OCI-LY7 (cell line): ENCODE measurements around the gene HPCAL4. TPM values are rescaled to one million over a fixed set of nuclear protein-coding genes. Genes with fewer than 3 reads are reported as not detected.

Source experiments
- BruUV-seq: library from RNA; stranded (reverse); fragments of 400-500 nt; replicated peaks from 2 replicates; lab custom pipeline; 2021; lab: Mats Ljungman, UMichigan
- CTCF ChIA-PET: fragments of 300-600 bp; sonication (Branson Sonifier 250); formaldehyde crosslinking; loops from one replicate; lab custom pipeline; 2022; ENCODE audit warnings: antibody characterized with exemption; ENCODE audit not compliant: unreplicated experiment; lab: Charles Lee
- POLR2A ChIA-PET: fragments of 300-600 bp; sonication (Branson Sonifier 250); formaldehyde crosslinking; loops from one replicate; lab custom pipeline; 2022; ENCODE audit warnings: antibody characterized with exemption; lab: Charles Lee
- DNase-seq: peaks from one replicate; pipeline ENCODE4 v3.0.0-alpha.2; 2015; ENCODE audit warnings: low spot score
- H2AFZ ChIP-seq: fragments of 200-600 bp; sonication (generic), shearing (Covaris generic); 2 replicates; pipeline ENCODE4 v1.6.1; 2014; ENCODE audit warnings: mild to moderate bottlenecking, antibody characterized with exemption, low read length, moderate library complexity
- H3K27ac ChIP-seq: fragments of 200-600 bp; sonication (generic); 2 replicates; pipeline ENCODE4 v1.5.1; 2014; ENCODE audit warnings: mixed run types, low read depth, mild to moderate bottlenecking, moderate library complexity, low read length, inconsistent platforms; ENCODE audit not compliant: poor library complexity, severe bottlenecking
- H3K36me3 ChIP-seq: fragments of 200-600 bp; sonication (generic); 2 replicates; pipeline ENCODE4 v1.6.1; 2014; ENCODE audit warnings: mild to moderate bottlenecking, antibody characterized with exemption, low read length, moderate library complexity, mixed read lengths; ENCODE audit not compliant: insufficient read depth
- H3K4me1 ChIP-seq: fragments of 200-600 bp; sonication (generic); 2 replicates; pipeline ENCODE4 v1.5.1; 2014; ENCODE audit warnings: mild to moderate bottlenecking, low read length; ENCODE audit not compliant: insufficient read depth, poor library complexity, severe bottlenecking
- H3K4me2 ChIP-seq: fragments of 200-600 bp; sonication (generic); 2 replicates; pipeline ENCODE4 v1.6.1; 2014; ENCODE audit warnings: mild to moderate bottlenecking, low read length
- H3K4me3 ChIP-seq: fragments of 200-600 bp; sonication (generic); 2 replicates; pipeline ENCODE4 v1.5.1; 2014; ENCODE audit warnings: mild to moderate bottlenecking, low read depth, low read length; ENCODE audit not compliant: poor library complexity, severe bottlenecking
- H3K79me2 ChIP-seq: fragments of 200-600 bp; sonication (generic); 2 replicates; pipeline ENCODE4 v1.6.1; 2016; ENCODE audit warnings: low read depth, mild to moderate bottlenecking, low read length, moderate library complexity, mixed read lengths; ENCODE audit not compliant: insufficient read depth
- H3K9me2 ChIP-seq: fragments of 200-600 bp; sonication (generic); 2 replicates; pipeline ENCODE4 v1.6.1; 2016; ENCODE audit warnings: mild to moderate bottlenecking, low read length, mixed read lengths; ENCODE audit not compliant: insufficient read depth
- H3K9me3 ChIP-seq: fragments of 200-600 bp; sonication (generic); 2 replicates; pipeline ENCODE4 v1.6.1; 2014; ENCODE audit warnings: mild to moderate bottlenecking, mixed run types, low read length, mixed read lengths
- H4K20me1 ChIP-seq: fragments of 200-600 bp; sonication (generic); 2 replicates; pipeline ENCODE4 v1.6.1; 2014; ENCODE audit warnings: mild to moderate bottlenecking, antibody characterized with exemption, low read length, moderate library complexity, mixed read lengths; ENCODE audit not compliant: insufficient read depth
- EZH2phosphoT487 ChIP-seq: fragments of 200-600 bp; sonication (generic); IDR thresholded peaks from 2 replicates; pipeline ENCODE4 v1.6.1; 2018; ENCODE audit warnings: low read depth, borderline replicate concordance, mild to moderate bottlenecking, mixed run types, antibody characterized with exemption, low read length, moderate library complexity, mixed read lengths
- intact Hi-C: fragments of 100-400 bp; cut with micrococcal nuclease; formaldehyde crosslinking; loops from one replicate; pipeline ENCODE4 v1.10.0; 2022; ENCODE audit not compliant: unreplicated experiment
- total RNA-seq, 2 experiments: library from RNA; depleted of rRNA in 1 of 2; stranded (reverse); fragments of >200 nt in 1 of 2; shearing (Covaris generic) in 1 of 2; gene quantifications; 2 replicates each; pipeline ENCODE4 v1.2.3, GENCODE V29; 2014 to 2022
- TF ChIP-seq, protein P1 (sequence below): fragments of 200-600 bp; sonication (generic); conservative IDR thresholded peaks from 2 replicates; pipeline ENCODE4 v1.5.1; 2014; ENCODE audit warnings: mild to moderate bottlenecking, antibody characterized with exemption, low read length, moderate library complexity, mixed read lengths

The HPCAL4 gene
- total RNA-seq, 2 experiments from 2014 or later: not detected

DNA sequence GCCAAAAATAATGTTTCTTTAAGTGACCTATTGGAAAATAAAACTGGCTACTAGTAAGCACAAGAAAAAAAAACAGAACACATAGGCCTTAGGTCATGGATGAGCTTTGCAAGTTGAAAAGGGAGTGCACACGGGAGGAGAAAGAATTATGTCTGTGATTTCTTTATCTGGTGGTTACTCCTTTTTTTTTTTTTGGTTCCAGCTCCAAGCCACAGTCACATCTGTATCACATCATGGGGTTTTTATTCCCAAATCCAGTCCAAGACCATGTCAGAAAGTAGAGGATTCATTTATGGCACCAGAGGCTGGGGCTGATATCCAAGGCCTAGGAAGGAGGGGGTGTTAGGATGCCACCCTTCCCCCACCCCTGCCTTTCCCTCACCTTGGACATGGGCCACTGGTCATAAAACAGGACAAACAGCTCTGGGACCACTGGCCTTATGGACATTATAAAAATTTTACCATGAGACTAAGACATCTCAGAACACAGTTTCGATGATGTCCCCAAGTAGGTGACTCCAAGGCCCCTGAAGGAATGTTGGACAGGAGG, 41.5 kb downstream of the HPCAL4 start:
- H3K36me3 ChIP-seq: no peaks in the 10 kb centered on the region
- H3K79me2 ChIP-seq: no peaks in the 10 kb centered on the region
- DNase-seq: no peak
- POLR2A ChIA-PET: no interaction called here
- H3K9me2 ChIP-seq: no peaks in the 10 kb centered on the region
- H3K27ac ChIP-seq: no peak overlapping the region
- no peak overlapping the region for H3K4me3 ChIP-seq
- TF ChIP-seq EZH2phosphoT487: no peak
- TF ChIP-seq, protein P1, sequence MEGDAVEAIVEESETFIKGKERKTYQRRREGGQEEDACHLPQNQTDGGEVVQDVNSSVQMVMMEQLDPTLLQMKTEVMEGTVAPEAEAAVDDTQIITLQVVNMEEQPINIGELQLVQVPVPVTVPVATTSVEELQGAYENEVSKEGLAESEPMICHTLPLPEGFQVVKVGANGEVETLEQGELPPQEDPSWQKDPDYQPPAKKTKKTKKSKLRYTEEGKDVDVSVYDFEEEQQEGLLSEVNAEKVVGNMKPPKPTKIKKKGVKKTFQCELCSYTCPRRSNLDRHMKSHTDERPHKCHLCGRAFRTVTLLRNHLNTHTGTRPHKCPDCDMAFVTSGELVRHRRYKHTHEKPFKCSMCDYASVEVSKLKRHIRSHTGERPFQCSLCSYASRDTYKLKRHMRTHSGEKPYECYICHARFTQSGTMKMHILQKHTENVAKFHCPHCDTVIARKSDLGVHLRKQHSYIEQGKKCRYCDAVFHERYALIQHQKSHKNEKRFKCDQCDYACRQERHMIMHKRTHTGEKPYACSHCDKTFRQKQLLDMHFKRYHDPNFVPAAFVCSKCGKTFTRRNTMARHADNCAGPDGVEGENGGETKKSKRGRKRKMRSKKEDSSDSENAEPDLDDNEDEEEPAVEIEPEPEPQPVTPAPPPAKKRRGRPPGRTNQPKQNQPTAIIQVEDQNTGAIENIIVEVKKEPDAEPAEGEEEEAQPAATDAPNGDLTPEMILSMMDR: no peak
- no peaks in the 10 kb centered on the region for H4K20me1 ChIP-seq
- CTCF ChIA-PET: no interaction called here
- H3K9me3 ChIP-seq: no peaks in the 10 kb centered on the region
- H3K4me2 ChIP-seq: no peak overlapping the region
- intact Hi-C loops: no loop called here
- BruUV-seq: no TSS peak
- no peak overlapping the region for H2AFZ ChIP-seq
- peaks cover 8% of the 10 kb centered on the region for H3K4me1 ChIP-seq

DNA sequence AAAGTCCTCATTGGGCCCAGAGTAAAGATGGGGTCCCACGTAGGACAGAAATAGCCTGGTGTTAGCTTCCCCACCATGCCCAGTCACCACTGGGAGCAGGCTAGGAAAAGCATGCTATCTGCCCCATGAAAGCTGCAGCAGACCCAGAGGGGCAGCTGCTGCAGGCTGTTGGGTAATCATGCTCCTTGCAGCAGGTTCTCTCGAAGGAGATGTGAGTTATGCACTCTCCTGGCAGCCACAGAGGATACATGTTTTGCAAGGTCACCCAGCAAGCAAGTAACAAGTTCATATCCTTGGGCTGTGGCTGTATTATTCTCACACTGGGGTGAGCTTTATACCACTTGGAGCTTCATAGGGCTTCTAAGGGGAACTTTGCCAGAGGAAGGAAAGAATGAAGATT, 42.7 kb downstream of the HPCAL4 start:
- Histone ChIP-seq H3K36me3 (no peaks in the 10 kb centered on the region), H3K9me2 (no peaks in the 10 kb centered on the region), H3K4me1 (peaks cover 8% of the 10 kb centered on the region), H2AFZ (no peak overlapping the region), H3K27ac (no peak overlapping the region), H3K4me2 (no peak overlapping the region), H4K20me1 (no peaks in the 10 kb centered on the region), H3K4me3 (no peak overlapping the region), H3K9me3 (no peaks in the 10 kb centered on the region), H3K79me2 (no peaks in the 10 kb centered on the region)
- TF ChIP-seq, protein P1: no peak
- no peak for TF ChIP-seq EZH2phosphoT487
- intact Hi-C loops: no loop called here
- POLR2A ChIA-PET: no interaction called here
- BruUV-seq: no TSS peak
- DNase-seq: no peak
- CTCF ChIA-PET: interaction anchor here (0.6 to 0.8 kb wide), 2 partner anchors 9 to 13 kb away, joined by 3 read pairs; no protein-coding TSS in a partner anchor

GRCh38 chr1:39647247-39647646, 44.0 kb downstream of the HPCAL4 start:
- H3K9me3 ChIP-seq: no peaks in the 10 kb centered on the region
- BruUV-seq: no TSS peak
- peaks cover 8% of the 10 kb centered on the region for H3K4me1 ChIP-seq
- H4K20me1 ChIP-seq: no peaks in the 10 kb centered on the region
- no peak overlapping the region for H3K27ac ChIP-seq
- no peak overlapping the region for H3K4me3 ChIP-seq
- ChIA-PET POLR2A (interaction anchor here (0.6 to 0.7 kb wide), 2 partner anchors 54 to 672 kb away, joined by 3 read pairs; no protein-coding TSS in a partner anchor), CTCF (interaction anchor here (0.8 to 1.3 kb wide), 2 partner anchors 11 to 41 kb away, joined by 3 to 8 read pairs; no protein-coding TSS in a partner anchor)
- H3K79me2 ChIP-seq: no peaks in the 10 kb centered on the region
- no peaks in the 10 kb centered on the region for H3K9me2 ChIP-seq
- DNase-seq: no peak
- no peak overlapping the region for H2AFZ ChIP-seq
- TF ChIP-seq EZH2phosphoT487: no peak
- TF ChIP-seq, protein P1: no peak
- intact Hi-C loops: no loop called here
- no peak overlapping the region for H3K4me2 ChIP-seq
- H3K36me3 ChIP-seq: no peaks in the 10 kb centered on the region
